ENCODE data around the gene GFAP.

The GFAP gene

GRCh38 chr17:44911133-44912001 lies 3.9 kb downstream of the GFAP start:
- TF ChIP-seq CTCF (IDR thresholded peaks at IDR 0.05; ENCODE audit: low read depth, low read length): peak; percentile 96
- no peaks in the 10 kb centered on the region for H3K9me3 ChIP-seq (ENCODE audit: severe bottlenecking)
- H3K36me3 ChIP-seq: no peaks in the 10 kb centered on the region
- no peaks in the 10 kb centered on the region for H3K27me3 ChIP-seq (ENCODE audit: insufficient read depth, low read depth, severe bottlenecking)
- H3K4me3 ChIP-seq (ENCODE audit: low read depth, low read length): no peak overlapping the region
- no peak overlapping the region for H3K27ac ChIP-seq
- DNase-seq: peak; percentile 85

- Histone ChIP-seq H3K27me3 (ENCODE audit: insufficient read depth, low read depth, severe bottlenecking) (no peaks in the 10 kb centered on the region), H3K4me3 (ENCODE audit: low read depth, low read length) (no peak overlapping the region), H3K36me3 (no peaks in the 10 kb centered on the region), H3K27ac (no peak overlapping the region), H3K9me3 (ENCODE audit: severe bottlenecking) (no peaks in the 10 kb centered on the region)
- no peak for TF ChIP-seq CTCF (IDR thresholded peaks at IDR 0.05; ENCODE audit: low read depth, low read length)
- no peak for DNase-seq
These were observed 4.8 kb downstream of the GFAP start for GRCh38 chr17:44910231-44911106.

GRCh38 chr17:44909681-44910144 lies 5.6 kb downstream of the GFAP start:
- Histone ChIP-seq H3K27ac (no peak overlapping the region), H3K9me3 (ENCODE audit: severe bottlenecking) (no peaks in the 10 kb centered on the region), H3K36me3 (no peaks in the 10 kb centered on the region), H3K27me3 (ENCODE audit: insufficient read depth, low read depth, severe bottlenecking) (no peaks in the 10 kb centered on the region), H3K4me3 (ENCODE audit: low read depth, low read length) (no peak overlapping the region)
- no peak for DNase-seq
- TF ChIP-seq CTCF (IDR thresholded peaks at IDR 0.05; ENCODE audit: low read depth, low read length): no peak

GRCh38 chr17:44908761-44909326 lies 6.5 kb downstream of the GFAP start:
- DNase-seq: no peak
- no peaks in the 10 kb centered on the region for H3K9me3 ChIP-seq (ENCODE audit: severe bottlenecking)
- no peaks in the 10 kb centered on the region for H3K27me3 ChIP-seq (ENCODE audit: insufficient read depth, low read depth, severe bottlenecking)
- no peaks in the 10 kb centered on the region for H3K36me3 ChIP-seq
- TF ChIP-seq CTCF (IDR thresholded peaks at IDR 0.05; ENCODE audit: low read depth, low read length): no peak
- H3K4me3 ChIP-seq (ENCODE audit: low read depth, low read length): no peak overlapping the region
- no peak overlapping the region for H3K27ac ChIP-seq

- TF ChIP-seq CTCF (IDR thresholded peaks at IDR 0.05; ENCODE audit: low read depth, low read length): no peak
- H3K36me3 ChIP-seq: no peaks in the 10 kb centered on the region
- no peak overlapping the region for H3K27ac ChIP-seq
- no peak for DNase-seq
- no peaks in the 10 kb centered on the region for H3K27me3 ChIP-seq (ENCODE audit: insufficient read depth, low read depth, severe bottlenecking)
- no peaks in the 10 kb centered on the region for H3K9me3 ChIP-seq (ENCODE audit: severe bottlenecking)
- H3K4me3 ChIP-seq (ENCODE audit: low read depth, low read length): no peak overlapping the region
These were observed 7.4 kb downstream of the GFAP start for GRCh38 chr17:44907729-44908470.

Measured in WERI-Rb-1 (cell line).